ENCODE results near the gene DPP4. TPM values are rescaled to one million over a fixed set of nuclear protein-coding genes. Genes with fewer than 3 reads are reported as not detected.

The DPP4 gene
- total and polyA plus RNA-seq, 2 experiments from 2014 or later = 31.6 to 39.9 TPM

DNA sequence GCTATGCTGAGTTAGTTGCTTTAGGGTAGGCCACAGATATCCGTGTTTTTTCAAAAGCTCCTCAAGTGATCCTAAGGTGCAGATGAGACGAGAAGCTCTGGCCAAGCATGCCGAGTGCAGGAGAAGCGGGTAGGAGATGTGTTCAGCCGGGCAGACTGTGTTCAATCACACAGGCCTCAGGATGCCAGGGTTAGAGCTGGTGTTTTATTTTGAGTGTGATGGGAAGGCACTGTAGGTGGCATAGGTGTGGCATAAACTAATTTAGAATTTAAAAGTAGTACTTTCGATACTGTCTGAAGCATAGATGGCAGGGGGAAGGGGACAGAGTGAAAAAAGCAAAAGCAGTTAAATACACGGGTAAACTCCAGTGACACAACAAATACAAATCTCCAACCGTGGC lies 30.9 kb downstream of the DPP4 start:
- Histone ChIP-seq H3F3A (ENCODE audit: insufficient read depth) (no peaks in the 10 kb centered on the region), H3K9ac (no peak overlapping the region), H3K9me3 (ENCODE audit: low read depth) (no peaks in the 10 kb centered on the region), H3K36me3 (ENCODE audit: low read depth) (no peaks in the 10 kb centered on the region), H3K9me2 (ENCODE audit: insufficient read depth) (no peaks in the 10 kb centered on the region), H3K79me2 (ENCODE audit: insufficient read depth) (no peaks in the 10 kb centered on the region), H3K4me1 (ENCODE audit: insufficient read depth) (no peaks in the 10 kb centered on the region), H3K27me3 (replicated peaks; ENCODE audit: insufficient read depth) (no peaks in the 10 kb centered on the region), H2AFZ (no peak overlapping the region), H3K4me3 (no peak overlapping the region), H4K20me1 (ENCODE audit: insufficient read depth) (no peaks in the 10 kb centered on the region), H3K27ac (no peak overlapping the region), H3K4me2 (ENCODE audit: unreplicated experiment) (no peak overlapping the region)
- 96 to 98% methylated on average over 8 of the region's 8 CpGs for WGBS, 2 experiments (ENCODE audit: low coverage in 1 of 2, low lambda C conversion rate in 2 of 2, missing lambda C conversion rate in 2 of 2)
- TF ChIP-seq EZH2phosphoT487 (IDR thresholded peaks at IDR 0.05; ENCODE audit: insufficient read depth, low read depth) (no peak), EZH2 (IDR thresholded peaks at IDR 0.05; ENCODE audit: insufficient read depth, poor library complexity, severe bottlenecking) (no peak)
- no peak for DNase-seq
- in situ Hi-C loops (cut with MboI) = no loop called here

DNA sequence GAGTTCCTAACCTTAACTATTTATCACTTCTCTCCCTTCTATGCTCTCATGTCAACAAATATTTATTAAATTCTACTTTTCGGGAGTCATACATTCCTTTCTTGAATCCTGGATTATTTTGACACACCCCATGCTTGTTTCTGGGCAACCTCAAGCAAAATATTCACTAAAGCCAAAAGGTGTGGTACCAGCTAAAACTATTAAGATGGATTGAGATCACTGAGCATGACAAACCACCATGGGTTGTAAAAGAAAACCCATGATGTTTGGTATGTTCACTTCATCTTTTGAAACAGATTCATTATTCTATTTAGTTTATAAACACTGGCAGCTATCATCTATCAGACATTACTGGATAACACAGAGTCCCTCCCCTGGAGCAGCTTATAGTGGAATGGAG lies 32.5 kb downstream of the DPP4 start:
- WGBS, 2 experiments (ENCODE audit: low coverage in 1 of 2, low lambda C conversion rate in 2 of 2, missing lambda C conversion rate in 2 of 2) = 15 to 17% methylated on average over 1 of the region's 1 CpG
- Histone ChIP-seq H3K9me2 (ENCODE audit: insufficient read depth) (no peaks in the 10 kb centered on the region), H3K9me3 (ENCODE audit: low read depth) (no peaks in the 10 kb centered on the region), H3K36me3 (ENCODE audit: low read depth) (no peaks in the 10 kb centered on the region), H4K20me1 (ENCODE audit: insufficient read depth) (no peaks in the 10 kb centered on the region), H3F3A (ENCODE audit: insufficient read depth) (no peaks in the 10 kb centered on the region), H3K27ac (no peak overlapping the region), H3K9ac (no peak overlapping the region), H3K4me1 (ENCODE audit: insufficient read depth) (no peaks in the 10 kb centered on the region), H3K4me2 (ENCODE audit: unreplicated experiment) (no peak overlapping the region), H3K27me3 (replicated peaks; ENCODE audit: insufficient read depth) (no peaks in the 10 kb centered on the region), H3K79me2 (ENCODE audit: insufficient read depth) (no peaks in the 10 kb centered on the region), H2AFZ (no peak overlapping the region), H3K4me3 (no peak overlapping the region)
- TF ChIP-seq EZH2phosphoT487 (IDR thresholded peaks at IDR 0.05; ENCODE audit: insufficient read depth, low read depth) = no peak
- TF ChIP-seq EZH2 (IDR thresholded peaks at IDR 0.05; ENCODE audit: insufficient read depth, poor library complexity, severe bottlenecking) = no peak
- DNase-seq = peak; percentile 25
- in situ Hi-C loops (cut with MboI) = no loop called here

DNA sequence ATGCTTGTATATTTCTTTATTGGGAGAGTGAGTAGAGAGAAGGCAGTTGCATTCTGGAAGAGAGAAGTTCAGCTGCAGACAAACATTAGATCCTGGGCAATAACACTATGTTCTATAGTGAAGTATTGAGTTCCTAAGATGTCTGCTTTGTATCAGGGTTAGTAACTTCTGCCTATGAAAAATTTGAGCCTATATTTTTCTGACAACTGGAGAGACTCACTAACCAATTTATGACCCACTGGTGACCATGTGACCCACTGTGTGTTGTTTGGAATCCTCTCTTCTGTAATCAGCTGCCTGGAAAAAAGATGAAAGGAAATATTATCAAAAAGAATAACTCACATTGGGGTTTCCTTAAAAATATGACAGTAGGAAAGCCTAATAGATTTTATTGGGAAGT lies 35.3 kb downstream of the DPP4 start:
- DNase-seq = no peak
- no peak overlapping the region for H3K4me3 ChIP-seq
- no peaks in the 10 kb centered on the region for H3K79me2 ChIP-seq (ENCODE audit: insufficient read depth)
- H3K36me3 ChIP-seq (ENCODE audit: low read depth) = no peaks in the 10 kb centered on the region
- no peak overlapping the region for H2AFZ ChIP-seq
- no peak overlapping the region for H3K27ac ChIP-seq
- no peaks in the 10 kb centered on the region for H3K9me2 ChIP-seq (ENCODE audit: insufficient read depth)
- in situ Hi-C loops (cut with MboI) = no loop called here
- H3K27me3 ChIP-seq (replicated peaks; ENCODE audit: insufficient read depth) = no peaks in the 10 kb centered on the region
- no peak overlapping the region for H3K4me2 ChIP-seq (ENCODE audit: unreplicated experiment)
- no peak overlapping the region for H3K9ac ChIP-seq
- H3F3A ChIP-seq (ENCODE audit: insufficient read depth) = no peaks in the 10 kb centered on the region
- H3K9me3 ChIP-seq (ENCODE audit: low read depth) = no peaks in the 10 kb centered on the region
- H4K20me1 ChIP-seq (ENCODE audit: insufficient read depth) = no peaks in the 10 kb centered on the region
- TF ChIP-seq EZH2 (IDR thresholded peaks at IDR 0.05; ENCODE audit: insufficient read depth, poor library complexity, severe bottlenecking) (no peak), EZH2phosphoT487 (IDR thresholded peaks at IDR 0.05; ENCODE audit: insufficient read depth, low read depth) (no peak)
- H3K4me1 ChIP-seq (ENCODE audit: insufficient read depth) = no peaks in the 10 kb centered on the region

DNA sequence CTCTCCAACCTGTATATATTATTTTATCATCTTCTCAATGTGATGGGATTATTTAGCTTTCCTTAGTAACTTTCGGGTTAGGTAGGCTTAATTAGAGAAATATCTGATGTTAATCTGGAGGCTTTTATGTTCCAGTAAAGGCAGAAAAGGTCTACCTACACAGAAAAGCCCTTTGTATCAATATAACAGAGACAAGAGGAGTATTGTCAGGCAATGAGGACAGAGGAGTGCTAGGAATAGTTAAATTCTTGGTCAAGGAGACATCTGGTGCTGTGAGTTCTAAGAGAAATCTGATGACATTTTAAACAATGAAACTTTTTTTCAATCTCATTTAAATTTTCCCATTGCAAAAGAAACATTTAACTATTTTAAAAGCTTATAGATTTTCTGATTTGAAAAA lies 36.1 kb downstream of the DPP4 start:
- Histone ChIP-seq H3K4me1 (ENCODE audit: insufficient read depth) (no peaks in the 10 kb centered on the region), H3K9me3 (ENCODE audit: low read depth) (no peaks in the 10 kb centered on the region), H3K36me3 (ENCODE audit: low read depth) (no peaks in the 10 kb centered on the region), H3K9ac (no peak overlapping the region), H3K79me2 (ENCODE audit: insufficient read depth) (no peaks in the 10 kb centered on the region), H3K4me2 (ENCODE audit: unreplicated experiment) (no peak overlapping the region), H3F3A (ENCODE audit: insufficient read depth) (no peaks in the 10 kb centered on the region), H4K20me1 (ENCODE audit: insufficient read depth) (no peaks in the 10 kb centered on the region), H3K4me3 (no peak overlapping the region), H3K27me3 (replicated peaks; ENCODE audit: insufficient read depth) (no peaks in the 10 kb centered on the region), H3K27ac (no peak overlapping the region), H2AFZ (no peak overlapping the region), H3K9me2 (ENCODE audit: insufficient read depth) (no peaks in the 10 kb centered on the region)
- in situ Hi-C loops (cut with MboI) = no loop called here
- DNase-seq = no peak
- WGBS, 2 experiments (ENCODE audit: low coverage in 1 of 2, low lambda C conversion rate in 2 of 2, missing lambda C conversion rate in 2 of 2) = 39 to 43% methylated on average over 1 of the region's 1 CpG
- TF ChIP-seq EZH2phosphoT487 (IDR thresholded peaks at IDR 0.05; ENCODE audit: insufficient read depth, low read depth) (no peak), EZH2 (IDR thresholded peaks at IDR 0.05; ENCODE audit: insufficient read depth, poor library complexity, severe bottlenecking) (no peak)
